Brain microvascular endothelial cell (primary cell): ENCODE measurements around the gene OIT3.
A peak's percentile ranks its signal among the peaks of the same experiment; 100 is the strongest.

Experiments used
- DNase-seq: peaks from one replicate; pipeline ENCODE4 v3.0.0-alpha.2; 2020
- H3K27ac ChIP-seq: fragments of 250-450 bp; sonication (Bioruptor Pico); 2 replicates; pipeline ENCODE4 v1.5.1; 2020; ENCODE audit warnings: mild to moderate bottlenecking, moderate library complexity
- H3K27me3 ChIP-seq: fragments of 250-450 bp; sonication (Bioruptor Pico); replicated peaks from 2 replicates; pipeline ENCODE4 v1.5.1; 2020; ENCODE audit warnings: mild to moderate bottlenecking
- H3K36me3 ChIP-seq: fragments of 250-450 bp; sonication (Bioruptor Pico); replicated peaks from 2 replicates; pipeline ENCODE4 v1.5.1; 2020; ENCODE audit warnings: mild to moderate bottlenecking
- H3K4me3 ChIP-seq: 2 replicates; pipeline ENCODE4 v1.5.1; 2011; ENCODE audit warnings: low read depth, mild to moderate bottlenecking, control low read depth, low read length, moderate library complexity
- CTCF ChIP-seq: IDR thresholded peaks from 2 replicates; pipeline ENCODE4 v1.5.1; 2011; ENCODE audit warnings: low read depth, mild to moderate bottlenecking, moderate library complexity, low read length, control low read depth, inconsistent platforms; ENCODE audit errors: missing control alignments
- in situ Hi-C: cut with HindIII; loops from 2 replicates; pipeline ENCODE4 v1.10.0; 2017; ENCODE audit warnings: low sequenced_read_pairs, low pct_ligation_motif_present

OIT3 gene

GRCh38 chr10:72893136-72893798 is at the start of gene OIT3:
Gene OIT3 (plus strand): TSS chr10:72893739. CDS start chr10:72893799, 60 bp downstream.
- DNase-seq = no peak
- in situ Hi-C loops = no loop called here
- H3K27ac ChIP-seq = no peak within 1 kb of the TSS
- H3K27me3 ChIP-seq = no peaks in the 10 kb centered on the region
- H3K4me3 ChIP-seq = no peak within 1 kb of the TSS
- peaks cover 1% of the 10 kb centered on the region for H3K36me3 ChIP-seq
- no peak for TF ChIP-seq CTCF

- Histone ChIP-seq H3K27ac (no peak overlapping the region), H3K36me3 (no peaks in the 10 kb centered on the region), H3K4me3 (no peak overlapping the region), H3K27me3 (no peaks in the 10 kb centered on the region)
- no peak for TF ChIP-seq CTCF
- peak; percentile 71 for DNase-seq
- in situ Hi-C loops = no loop called here
These were observed 47.3 kb upstream of the OIT3 start for GRCh38 chr10:72846238-72846637.

GRCh38 chr10:72847681-72848080 is 45.9 kb upstream of the OIT3 start:
- peak; percentile 16 for DNase-seq
- TF ChIP-seq CTCF = no peak

GRCh38 chr10:72850861-72851260 is 42.7 kb upstream of the OIT3 start:
- DNase-seq = no peak
- in situ Hi-C loops = no loop called here
- Histone ChIP-seq H3K27ac (no peak overlapping the region), H3K4me3 (no peak overlapping the region), H3K27me3 (no peaks in the 10 kb centered on the region), H3K36me3 (no peaks in the 10 kb centered on the region)
- no peak for TF ChIP-seq CTCF

More at GRCh38 chr10:72847681-72848080, 45.9 kb upstream of the OIT3 start:
- Histone ChIP-seq H3K27me3 (no peaks in the 10 kb centered on the region), H3K4me3 (no peak overlapping the region), H3K27ac (no peak overlapping the region), H3K36me3 (no peaks in the 10 kb centered on the region)
- in situ Hi-C loops = no loop called here

- DNase-seq = no peak
- Histone ChIP-seq H3K27ac (no peak overlapping the region), H3K27me3 (no peaks in the 10 kb centered on the region), H3K4me3 (no peak overlapping the region), H3K36me3 (no peaks in the 10 kb centered on the region)
- in situ Hi-C loops = no loop called here
- no peak for TF ChIP-seq CTCF
These were observed 42.0 kb upstream of the OIT3 start for GRCh38 chr10:72851509-72851908.

- Histone ChIP-seq H3K4me3 (no peak overlapping the region), H3K27me3 (no peaks in the 10 kb centered on the region), H3K36me3 (no peaks in the 10 kb centered on the region), H3K27ac (no peak overlapping the region)
- in situ Hi-C loops = no loop called here
- no peak for DNase-seq
- no peak for TF ChIP-seq CTCF
These were observed 41.0 kb upstream of the OIT3 start for GRCh38 chr10:72852508-72852907.
